GM21515 (cell line): ENCODE data around the gene MRPS24.

ENCODE experiments used
- ATAC-seq: cut with Tn5 transposase; IDR thresholded peaks from one replicate; pipeline ENCODE4 v1.9.1; 2021; ENCODE audit not compliant: unreplicated experiment

MRPS24 gene

DNA sequence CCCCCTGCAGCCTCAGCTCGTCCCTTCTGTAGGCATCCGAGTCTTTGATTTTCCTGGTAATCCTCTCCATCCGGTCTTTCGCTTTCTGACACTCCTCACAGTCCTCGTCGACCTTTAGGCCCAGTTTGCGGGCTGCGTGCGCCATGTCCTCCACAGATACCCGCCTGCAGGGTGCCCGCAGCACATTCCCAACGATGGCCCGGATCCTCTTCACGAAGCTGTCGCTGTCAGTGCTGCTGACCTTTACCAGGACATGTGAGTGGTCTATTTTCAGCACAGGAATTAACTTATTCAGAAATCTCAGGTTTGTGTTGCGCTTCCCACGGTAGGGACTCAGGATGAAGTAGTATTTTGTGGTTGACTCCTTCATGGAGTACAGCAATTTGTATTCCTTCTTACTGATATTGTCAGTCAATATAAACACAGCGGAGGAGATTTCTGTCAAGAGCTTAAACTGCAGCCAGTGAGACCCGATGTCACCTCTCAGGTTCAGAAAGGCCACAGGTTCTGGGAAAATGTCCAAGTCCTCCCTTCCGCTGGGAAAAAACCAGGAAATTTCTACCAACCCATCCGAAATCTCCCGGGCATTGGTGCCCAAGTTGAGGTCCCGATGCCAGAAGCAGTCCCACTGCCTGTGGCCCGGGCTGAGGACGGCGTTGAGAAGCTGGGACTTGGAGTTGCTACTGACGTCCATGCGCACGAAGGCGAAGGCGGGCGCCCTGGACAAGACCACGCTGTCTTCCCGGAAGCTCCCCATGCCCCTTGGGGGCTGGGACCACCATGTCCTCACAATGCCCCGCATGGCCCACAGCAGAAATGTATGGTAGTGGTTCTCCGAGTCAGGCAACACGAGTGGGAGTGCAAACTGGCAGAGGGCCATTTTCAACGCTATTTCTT lies 8.9 kb upstream of the MRPS24 start:
- ATAC-seq: no peak

DNA sequence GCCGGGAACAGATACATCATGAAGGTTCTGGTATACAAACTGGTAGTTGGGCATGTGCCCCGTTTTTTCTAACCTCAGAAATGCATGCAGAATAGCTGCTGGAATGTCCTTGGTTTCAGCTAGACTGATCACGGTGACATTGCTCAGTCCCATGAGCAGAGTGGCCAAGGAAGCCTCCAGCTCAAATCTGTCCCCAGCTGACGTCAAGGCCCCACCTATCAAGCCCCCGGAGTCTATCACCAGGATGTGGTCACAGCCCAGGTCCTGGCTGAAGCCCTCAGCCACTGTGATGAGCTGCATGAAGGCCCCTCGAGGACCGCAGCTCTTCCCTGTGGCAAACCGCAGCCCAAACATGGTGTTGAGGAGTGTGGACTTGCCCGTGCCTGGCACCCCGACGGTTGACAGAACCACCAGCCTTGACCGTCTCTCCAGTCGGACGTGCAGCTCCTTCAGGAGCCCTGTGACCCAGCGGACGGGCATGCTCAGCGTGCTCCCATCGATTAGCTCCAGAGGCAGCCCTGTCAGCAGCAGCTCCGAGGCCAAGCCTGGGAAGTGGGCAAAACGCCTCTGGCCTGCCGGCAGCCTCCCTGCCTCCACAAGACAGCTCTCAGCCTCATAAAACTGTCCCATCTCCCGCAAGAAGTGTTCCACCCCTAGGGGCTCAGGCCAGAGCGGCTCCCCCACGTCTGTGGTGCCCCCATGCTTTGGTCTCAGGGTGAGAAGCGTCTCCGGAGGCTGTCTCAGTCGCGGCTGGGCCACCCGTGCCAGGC lies 7.8 kb upstream of the MRPS24 start:
- no peak for ATAC-seq

DNA sequence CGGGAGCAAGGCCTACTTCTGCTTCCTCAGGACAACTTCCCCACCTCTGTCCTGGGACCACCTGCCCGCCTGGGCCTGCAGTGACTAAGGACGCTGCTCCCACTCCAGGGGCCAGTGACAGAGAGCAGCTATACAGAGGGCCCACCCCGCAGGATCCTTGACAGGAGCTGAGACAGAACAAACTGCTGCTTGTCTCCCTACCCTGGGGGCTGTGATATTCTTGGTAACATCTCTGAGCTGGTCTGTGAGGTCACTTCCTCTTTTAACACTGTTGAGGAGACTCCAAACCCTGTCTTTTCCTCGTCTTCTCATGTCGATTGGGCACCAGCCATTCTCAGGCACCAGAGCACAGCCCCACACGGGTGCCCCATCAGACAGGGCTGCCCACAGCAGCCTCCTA lies 6.9 kb upstream of the MRPS24 start:
- no peak for ATAC-seq

DNA sequence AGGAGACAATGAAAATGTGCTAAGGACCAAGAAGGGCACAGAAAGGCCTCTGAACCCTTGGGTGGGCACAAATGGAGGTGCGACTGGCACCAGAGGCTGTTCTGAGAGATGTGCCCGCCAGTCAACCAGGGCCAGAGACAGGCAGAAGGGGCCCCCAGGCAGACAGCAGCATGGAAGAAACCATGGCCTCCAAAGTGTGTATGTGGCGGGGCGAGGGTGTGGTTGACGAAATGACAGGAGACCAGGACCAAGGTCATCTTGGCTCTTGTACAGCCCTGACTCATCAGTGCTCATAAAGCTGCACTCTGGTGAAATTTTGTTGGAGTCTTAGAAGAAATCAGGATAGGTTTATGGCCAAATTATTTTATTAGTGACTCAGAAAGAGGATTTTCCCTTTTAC lies 4.0 kb upstream of the MRPS24 start:
- no peak for ATAC-seq

DNA sequence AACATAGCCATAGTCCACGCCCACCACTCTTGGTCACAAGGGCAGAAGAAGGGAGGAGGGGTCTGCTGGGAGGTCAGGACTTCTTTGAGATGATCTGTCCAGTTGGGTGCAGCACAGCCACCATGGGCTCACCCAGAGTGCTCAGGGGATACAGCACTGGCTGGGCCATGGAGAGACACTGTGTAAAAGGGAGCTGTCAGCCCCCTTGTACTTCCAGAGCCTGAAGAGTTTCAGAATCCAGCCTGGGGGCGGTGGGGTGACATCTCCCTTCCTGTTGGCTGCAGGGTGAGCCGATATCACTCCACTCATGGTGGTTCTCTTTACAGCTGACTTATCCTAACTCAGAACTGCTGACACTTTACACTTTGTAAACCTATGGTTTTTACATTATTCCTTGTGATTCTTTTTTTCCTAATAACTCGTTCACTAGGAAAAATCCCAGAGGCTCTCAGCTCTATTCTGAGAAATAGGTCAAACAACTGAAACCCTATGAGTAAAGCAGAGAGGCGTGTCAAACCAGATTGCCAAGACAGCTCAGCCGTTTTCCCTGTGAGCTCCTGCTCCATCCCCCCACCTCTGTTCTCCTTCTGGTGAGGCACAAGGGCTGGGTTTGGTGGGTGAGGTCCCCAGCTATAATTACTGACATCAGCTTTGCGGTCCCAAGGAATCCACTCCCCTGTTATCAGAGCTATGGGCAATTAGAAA lies 3.2 kb upstream of the MRPS24 start:
- ATAC-seq: no peak

DNA sequence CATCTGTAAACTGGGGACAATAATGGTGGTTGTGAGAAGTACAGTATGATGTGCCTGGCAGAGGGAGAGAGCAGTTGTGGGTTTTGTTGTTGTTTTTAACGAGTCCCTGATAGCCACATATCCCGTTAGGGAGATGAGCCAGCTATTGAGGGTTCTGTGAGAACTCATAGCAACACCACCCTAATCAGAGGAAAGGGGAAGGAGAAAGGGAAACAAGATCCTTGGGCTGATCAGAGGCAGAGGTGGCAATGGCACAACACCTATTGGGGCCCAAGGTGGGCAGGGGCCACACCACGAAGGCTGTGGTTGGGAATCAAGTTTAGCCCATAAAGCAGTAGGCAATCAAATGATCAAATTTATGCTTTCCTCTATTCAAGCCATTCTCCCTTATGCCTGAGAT lies 1.7 kb upstream of the MRPS24 start:
- no peak for ATAC-seq

DNA sequence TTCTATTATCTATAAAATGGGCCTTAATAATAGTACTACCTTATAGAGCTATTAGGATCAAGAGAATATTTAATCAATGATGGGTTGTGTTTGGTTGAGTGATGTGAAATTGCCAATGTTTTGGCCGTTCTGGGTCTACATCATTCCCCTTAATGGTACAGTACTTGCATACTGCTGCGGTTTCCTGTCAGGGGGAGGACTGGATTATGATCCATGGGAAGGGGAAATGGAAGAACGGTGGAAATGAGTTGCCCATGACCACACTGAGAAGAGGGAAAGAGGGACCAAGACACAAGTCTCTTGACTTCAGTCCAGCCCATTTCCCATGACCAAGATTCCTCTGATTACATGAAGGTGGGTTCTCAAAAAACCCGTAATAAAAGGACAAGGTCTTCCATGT lies 999 bp upstream of the MRPS24 start:
- ATAC-seq: no peak

DNA sequence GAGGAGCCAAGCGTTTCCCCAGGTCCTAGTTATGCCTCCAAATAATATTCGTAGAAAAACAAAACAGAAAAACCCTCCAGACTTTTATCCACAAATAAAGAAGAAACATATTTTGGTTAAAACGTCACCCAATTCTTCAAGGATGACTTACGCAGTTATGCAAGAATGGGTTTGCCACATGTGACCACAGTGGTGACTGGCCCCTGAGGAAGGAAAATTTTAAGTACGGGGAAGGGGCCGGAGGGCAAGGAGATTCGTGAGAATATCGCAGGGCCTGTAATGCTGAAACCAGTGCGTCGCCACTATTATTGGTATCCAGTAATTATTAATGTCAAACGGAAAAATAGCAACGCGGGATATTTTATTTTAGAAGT lies 537 bp upstream of the MRPS24 start:
- no peak for ATAC-seq

DNA sequence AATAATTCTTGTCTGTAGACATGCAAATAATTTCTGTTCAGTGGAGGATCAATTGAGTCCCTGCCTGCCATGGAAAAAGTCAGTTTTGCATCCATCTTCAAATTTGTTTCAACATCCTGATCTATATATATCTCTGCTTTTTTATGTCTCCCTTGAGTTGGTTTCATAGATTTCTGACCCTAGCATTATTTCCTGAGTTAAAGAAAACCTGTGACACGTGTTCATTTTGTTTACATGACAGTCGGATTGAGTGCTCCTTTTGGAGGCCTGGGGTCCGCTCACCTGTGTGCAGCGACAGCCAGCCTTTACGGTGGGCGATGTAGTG lies 674 bp downstream of the MRPS24 start:
- ATAC-seq: peak; percentile 5

DNA sequence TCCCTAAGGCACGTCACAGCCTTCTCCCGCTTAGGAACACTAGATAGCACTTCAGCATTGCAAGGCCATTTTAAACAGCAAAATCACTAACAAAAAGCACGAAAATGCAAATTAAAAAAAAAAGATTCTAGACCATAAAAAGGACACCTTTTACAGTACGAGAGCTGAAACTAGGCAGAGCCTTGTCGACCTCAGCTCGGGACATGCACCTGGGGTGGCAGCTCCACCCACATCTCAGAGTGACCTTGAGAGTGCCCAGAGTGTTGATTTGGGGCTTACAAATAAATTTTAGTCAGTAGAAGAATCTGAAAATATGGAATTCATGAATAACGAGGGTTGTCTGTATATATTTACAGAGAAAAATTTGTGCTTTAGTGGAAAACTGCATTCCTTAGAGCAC lies 1.1 kb downstream of the MRPS24 start:
- no peak for ATAC-seq

DNA sequence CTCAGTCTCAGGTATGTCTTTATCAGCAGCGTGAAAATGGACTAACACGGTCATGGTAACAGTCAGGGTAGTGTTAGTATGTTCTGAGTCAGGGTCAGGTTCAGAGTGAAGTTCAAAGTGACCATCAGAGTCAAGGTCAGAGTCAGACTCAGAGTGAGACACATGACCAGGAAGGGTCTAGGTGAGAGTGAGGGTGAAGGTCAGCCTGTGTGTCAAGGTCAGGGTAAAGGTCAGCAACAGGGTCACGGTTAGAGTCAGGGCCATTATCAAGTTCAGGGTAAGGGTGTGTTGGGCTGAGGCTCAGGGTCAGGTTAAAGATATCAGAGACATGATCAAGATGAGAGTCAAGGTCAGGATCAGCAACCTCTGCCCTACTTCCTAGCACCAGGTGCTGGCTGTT lies 4.0 kb downstream of the MRPS24 start:
- ATAC-seq: no peak

DNA sequence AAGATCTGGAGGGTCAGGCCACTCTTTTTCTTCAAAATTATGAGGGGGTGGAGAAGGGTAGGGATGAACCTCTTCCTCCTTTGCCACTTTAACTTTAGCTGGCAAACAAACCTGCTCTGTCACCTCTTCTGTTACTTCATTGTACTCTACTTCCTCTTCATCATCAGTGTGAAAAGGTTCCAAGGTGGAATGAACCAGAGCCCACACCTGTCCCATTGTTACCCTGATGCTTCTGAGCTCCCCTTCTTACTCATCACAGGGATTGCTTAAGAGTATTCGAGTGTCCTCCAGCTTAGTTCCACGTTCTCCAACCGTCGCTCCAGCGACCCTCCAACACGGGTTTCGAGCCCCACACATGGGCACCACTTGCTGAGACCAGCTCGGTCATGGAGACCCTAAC lies 5.2 kb downstream of the MRPS24 start:
- ATAC-seq: no peak

DNA sequence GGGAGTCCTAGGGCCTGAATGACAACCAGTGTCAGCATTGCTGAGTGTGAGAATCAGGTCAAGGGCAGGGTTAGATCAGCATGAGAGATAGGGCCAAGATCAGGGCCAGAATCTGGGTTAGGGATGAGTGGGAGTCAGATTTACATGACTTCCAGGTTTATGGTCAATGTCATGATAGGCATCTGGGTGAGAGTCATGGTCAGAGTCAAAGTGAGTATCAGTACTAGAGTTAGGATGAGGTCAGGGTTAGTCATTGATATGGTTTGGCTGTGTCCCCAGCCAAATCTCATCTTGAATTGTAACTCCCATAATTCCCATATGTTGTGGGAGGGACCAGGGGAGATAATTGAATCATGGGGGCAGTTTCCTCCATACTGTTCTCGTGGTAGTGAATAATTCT lies 12.3 kb downstream of the MRPS24 start:
- ATAC-seq: no peak

DNA sequence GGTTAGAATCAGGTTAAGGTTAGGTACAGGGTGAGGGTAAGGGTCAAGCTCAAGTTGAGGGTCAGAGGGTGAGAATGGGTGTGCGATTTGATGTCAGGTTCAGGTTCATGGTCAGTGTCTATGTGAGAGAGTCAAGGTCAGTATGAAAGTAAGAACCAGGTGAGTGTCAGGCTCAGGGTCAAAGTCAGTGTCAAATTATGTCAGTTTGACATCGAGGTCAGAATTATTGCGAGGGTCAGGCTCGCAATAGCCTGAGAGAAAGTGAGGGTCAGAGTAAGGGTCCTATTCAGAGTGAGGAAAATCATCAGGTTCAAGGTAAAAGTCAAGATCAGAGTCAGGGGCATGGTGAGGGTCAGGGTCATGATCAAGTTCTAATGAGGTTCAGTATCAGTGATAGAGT lies 13.0 kb downstream of the MRPS24 start:
- ATAC-seq: no peak

DNA sequence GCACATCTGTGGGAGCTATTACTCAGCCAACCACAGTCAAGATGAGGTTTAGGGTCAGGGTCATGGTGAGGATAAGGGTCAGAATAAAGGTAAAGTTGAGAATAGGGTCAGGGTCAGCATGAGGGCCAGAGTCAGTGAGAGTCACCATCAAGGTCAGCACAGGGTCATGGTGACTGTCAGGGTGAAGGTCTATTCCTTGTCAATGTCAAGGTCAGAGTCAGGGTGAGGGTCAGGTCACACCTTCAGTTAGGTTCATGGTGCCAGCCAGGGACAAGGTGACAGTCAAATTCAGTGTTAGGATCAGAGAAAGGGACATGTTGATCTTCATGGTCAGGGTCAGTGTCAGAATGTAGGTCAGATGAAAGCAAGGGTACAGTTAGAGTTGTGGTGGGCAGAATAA lies 14.1 kb downstream of the MRPS24 start:
- no peak for ATAC-seq

DNA sequence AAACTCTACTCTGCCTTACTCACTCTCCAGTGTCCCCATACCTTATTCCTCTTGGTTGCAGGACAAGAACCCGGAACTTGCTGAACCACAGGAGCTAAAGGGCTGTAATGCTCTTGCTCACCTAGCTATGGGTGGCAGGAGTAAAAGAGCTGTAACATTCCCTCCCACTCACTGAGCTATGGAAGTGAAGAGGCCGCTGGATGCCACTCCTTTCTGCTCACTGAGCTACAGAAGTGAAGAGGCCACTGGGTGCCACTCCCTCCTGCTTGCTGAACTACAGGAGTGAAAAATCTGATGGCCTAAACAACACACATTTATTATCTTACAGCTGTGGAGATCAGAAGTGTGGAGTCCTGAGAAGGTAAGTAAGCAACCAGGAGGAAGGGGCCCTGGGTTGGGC lies 17.5 kb downstream of the MRPS24 start:
- ATAC-seq: no peak

DNA sequence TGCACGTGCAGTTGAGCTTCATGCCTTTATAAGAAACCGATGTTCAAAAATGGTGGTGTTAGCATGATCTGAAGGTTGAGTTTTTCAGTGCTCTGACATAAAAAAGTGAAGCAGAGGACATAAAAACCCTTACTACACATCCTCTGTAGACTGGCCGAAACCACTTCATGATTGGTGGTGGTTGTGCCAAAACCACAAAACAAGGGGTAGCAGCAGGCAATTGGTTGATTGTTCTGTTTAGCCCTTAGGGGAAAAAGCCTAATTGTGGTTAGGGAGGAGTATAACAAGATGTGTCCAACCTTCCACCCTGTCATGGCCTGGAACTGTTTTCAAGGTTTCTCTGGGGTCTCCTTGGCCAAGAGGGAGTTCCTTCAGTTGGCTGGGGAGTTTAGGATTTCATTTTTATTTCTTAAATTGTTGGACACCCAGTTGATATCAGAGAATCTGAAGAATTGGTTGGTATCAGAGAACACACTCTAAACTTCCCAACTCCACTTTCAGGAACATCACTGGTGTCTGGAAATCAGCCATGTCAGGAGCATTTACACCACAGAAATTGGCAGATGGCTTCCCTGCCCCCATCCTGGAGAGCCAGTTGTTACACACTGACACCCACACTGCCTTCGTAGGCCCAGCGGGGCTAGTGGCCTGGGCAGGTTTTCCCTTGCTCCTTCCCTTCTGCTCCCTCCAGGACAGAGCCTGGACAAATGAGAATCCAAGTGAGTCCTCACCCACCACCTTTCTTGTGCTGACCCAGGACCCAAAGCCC lies 18.8 kb downstream of the MRPS24 start:
- ATAC-seq: no peak

DNA sequence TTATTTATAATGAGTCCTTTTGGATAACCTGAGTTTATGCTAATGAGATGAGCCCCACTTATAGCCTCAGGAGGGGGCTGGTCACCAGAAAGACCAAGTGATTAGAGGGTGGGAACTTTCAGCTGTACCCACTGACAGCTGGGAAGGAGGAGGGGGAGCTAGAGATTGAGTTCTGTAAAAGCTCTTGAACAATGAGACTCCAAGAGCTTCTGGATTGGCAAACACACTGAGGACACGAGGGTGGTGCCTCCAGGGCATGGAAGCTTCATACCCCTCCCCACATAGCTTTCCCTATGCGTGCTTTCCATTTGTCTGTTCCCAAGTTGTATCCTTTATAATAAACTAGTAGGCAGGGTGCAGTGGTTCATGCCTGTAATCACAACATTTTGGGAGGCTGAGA lies 20.3 kb downstream of the MRPS24 start:
- no peak for ATAC-seq

DNA sequence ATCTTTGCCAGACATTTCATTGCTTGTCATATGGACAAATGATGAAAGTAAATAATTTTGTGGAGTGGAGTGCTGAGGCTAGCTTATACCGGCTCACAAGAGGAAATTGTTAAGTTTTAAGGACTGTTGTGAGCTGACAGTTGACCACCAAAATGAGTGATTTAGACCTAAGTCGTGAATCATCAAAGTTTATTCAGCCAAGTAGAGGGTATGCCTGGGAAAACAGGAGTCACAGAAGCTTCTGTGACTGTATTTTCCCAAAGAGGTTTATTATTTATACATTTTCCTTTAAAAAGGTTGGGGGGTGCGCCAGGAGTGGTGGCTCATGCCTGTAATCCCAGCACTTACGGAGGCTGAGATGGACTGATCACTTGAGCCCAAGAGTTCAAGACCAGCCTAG lies 21.8 kb downstream of the MRPS24 start:
- no peak for ATAC-seq

DNA sequence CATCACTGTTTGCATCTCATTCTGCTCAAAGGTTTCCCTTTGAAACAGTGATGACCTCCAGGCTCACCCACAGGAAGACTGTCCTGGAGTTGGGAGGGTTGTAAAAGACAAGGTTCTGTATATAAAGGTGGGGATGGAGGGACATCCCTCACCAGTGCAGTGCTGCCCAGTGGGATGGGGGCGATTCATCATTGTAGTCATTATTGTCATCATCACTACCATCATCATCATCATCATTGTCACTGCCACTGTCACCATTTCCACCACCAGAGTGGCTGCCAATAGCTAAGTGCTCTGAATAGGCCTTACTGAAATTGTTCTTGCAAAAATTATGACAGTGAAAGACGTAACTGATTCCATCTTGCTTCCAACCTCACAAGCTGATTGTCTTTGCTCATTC lies 24.7 kb downstream of the MRPS24 start:
- no peak for ATAC-seq

DNA sequence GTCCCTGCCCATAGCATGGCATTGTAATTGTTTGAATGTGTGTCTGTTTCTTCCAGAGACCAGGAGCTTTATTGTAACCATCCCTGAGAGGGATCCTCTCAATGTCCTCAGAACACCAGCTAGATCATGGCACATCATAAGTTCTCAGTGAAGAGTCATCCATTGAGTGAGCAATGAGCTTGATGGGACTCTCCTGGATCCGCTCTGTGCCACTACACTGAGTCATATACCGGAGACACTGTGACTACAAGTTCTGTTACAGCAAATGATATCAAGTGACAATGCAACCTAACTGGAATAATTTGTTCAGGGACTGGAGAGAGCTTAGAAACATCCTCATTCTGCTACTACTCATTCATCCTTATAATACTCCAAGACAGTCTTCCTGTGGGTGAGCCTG lies 25.1 kb downstream of the MRPS24 start:
- ATAC-seq: no peak
